NCI-H1092 treated with DMSO at 0.1 percent for 48 hours (cell line): ENCODE data around the gene H2BK1.
A peak's percentile ranks its signal among the peaks of the same experiment; 100 is the strongest.

ENCODE experiments used
- DNase-seq: peaks from one replicate; lab custom pipeline; 2025; lab: John Stamatoyannopoulos, UW

The H2BK1 gene

DNA sequence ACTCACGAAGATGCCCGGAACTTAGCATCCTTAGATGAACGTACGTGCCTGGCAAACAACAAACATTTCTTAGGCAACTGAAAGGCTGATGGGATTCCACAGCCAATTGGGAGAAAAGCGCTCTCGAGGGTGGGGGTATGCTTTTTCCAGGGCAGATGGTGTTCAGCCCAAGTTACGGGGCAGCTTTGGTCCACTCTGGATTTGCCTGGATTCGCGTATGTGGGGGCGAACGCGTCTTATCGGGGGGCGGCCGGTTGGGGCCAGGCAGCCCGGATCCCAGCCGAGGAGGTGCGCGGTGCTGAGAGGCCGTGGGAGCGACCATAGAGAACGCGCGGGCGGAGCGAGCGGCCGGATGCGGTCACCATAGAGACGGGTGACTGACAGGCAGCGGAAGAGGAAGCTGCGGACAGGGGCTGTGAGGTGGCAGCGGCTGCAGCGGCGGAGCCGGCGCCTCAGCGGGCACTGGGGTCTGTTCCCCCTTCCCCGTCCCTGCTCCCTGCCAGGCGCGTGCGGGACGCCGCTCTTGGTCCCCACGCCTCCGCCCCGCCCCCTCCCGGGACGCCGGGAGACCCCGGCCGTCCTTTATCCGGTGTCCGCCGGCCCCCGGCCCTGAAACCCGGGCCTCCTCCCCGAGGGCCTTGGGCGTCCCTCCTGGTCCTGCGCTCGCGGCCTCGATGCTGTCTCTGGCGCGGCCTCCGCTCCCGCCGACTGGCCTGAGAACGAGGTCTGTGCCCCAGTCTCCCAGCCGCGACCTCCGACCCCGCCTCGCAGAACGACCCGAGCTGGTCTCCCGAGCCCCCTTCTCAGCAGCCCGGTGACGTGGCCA is 22.0 kb upstream of the H2BK1 start, which contains the start of gene CHPF2:
Gene CHPF2, plus strand, starts transcription at position 393 of the 826 bp plus-strand sequence. CDS start 1,529 bp downstream, outside the sequence.
- DNase-seq = peak; percentile 86

DNA sequence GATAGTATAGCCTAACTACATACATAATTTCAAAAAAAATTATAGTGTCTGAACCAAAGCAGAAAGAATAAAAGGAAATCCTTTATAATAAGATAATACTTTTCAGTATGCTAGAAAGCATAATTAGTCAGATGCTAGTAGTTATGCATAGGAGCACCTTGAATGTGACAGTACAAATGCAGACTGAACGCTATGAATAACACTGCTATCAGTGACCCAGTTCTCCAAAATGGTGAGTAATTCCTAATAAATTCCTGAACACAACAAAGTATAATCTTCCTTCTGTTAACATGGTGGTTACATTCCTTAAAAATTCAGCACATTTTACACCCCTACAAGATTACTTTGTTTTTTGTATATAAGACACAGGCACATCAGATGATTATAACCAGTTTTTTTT is 20.8 kb upstream of the H2BK1 start:
- DNase-seq = no peak

DNA sequence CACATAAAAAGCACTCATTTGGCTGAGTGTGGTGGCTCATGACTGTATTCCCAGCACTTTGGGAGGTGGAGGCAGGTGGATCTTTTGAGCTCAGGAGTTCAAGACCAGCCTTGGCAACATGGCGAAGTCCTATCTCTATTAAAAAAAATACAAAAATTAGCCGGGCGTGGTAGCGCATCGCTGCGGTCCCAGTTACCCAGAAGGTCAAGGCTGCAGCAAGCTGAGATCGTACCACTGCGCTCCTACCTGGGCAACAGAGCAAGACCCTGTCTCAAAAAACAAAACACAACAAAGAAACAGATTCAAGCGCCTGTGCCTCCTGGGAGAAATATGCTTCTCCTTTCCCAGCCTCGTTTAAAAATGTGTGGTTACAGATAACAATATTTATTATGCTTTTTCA is 19.0 kb upstream of the H2BK1 start:
- no peak for DNase-seq

DNA sequence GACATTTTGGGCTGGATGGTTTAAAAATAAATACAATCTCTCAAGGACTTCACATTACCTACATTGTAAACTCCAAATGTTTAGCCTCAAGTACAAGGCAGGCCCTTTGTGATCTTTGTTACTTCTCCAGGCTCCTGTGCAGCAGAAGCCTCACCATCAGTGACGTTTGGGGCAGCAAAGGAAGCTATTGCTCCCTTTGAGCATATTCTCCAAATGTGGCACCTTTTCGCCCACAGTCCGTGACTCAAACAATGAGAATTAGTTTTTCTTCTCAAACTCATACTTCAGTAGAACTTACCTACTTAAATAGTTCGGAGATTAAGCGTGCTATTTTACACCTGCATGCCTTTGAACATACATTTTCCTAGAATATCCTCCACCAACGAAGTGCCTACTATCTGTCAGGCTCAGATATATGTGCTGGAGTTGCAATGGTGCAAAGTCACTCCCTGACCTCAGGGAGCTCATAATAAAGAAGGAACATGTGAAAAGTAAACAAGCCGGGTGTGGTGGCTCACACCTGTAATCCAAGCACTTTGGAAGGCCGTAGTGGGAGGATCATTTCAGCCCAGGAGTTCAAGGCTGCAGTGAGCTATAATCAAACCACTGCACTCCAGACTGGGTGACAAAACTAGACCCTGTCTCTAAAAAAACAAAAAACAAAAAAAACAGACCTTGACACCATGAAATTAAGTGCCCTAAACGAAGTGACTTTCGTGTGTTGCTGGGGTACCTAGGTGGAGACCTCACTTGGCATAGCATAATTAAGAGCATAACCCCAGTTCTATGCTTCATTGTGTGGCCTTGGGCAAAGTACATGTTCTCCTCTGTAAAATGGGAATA is 18.0 kb upstream of the H2BK1 start:
- DNase-seq = no peak

GRCh38 chr7:151226875-151227782 is 16.8 kb upstream of the H2BK1 start, which contains the start of gene ABCF2:
TSS of gene ABCF2 (minus strand) at chr7:151227205. CDS start at chr7:151226458, 747 bp downstream.
- DNase-seq = peak; percentile 97

GRCh38 chr7:151226560-151226874 is 16.2 kb upstream of the H2BK1 start:
- DNase-seq = no peak

GRCh38 chr7:151225948-151226510 is 15.7 kb upstream of the H2BK1 start:
- no peak for DNase-seq

GRCh38 chr7:151223728-151224127 is 13.4 kb upstream of the H2BK1 start:
- DNase-seq = no peak

DNA sequence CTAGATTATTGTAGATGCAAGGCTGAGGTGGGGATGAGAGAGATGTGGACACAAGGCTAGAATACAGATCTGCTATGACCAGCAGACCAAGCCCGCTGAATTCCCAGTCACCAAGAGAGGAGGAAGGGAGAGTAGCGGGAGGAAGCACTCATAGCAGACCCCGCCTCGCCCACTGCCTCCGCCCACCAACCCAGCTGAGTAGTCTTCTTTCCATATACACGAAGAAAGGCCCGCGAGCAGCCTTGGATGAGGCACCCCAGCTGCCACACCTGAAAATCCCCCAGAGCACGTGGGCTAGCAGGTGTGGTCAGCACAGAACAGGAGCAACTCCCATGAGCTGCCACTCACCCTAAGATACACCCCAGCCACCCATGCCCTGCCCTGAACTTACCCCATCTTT is 7.9 kb upstream of the H2BK1 start:
- no peak for DNase-seq

- no peak for DNase-seq
Measured at GRCh38 chr7:151215396-151215795, 5.1 kb upstream of the H2BK1 start.

GRCh38 chr7:151213826-151214225 is 3.5 kb upstream of the H2BK1 start:
- DNase-seq = no peak

DNA sequence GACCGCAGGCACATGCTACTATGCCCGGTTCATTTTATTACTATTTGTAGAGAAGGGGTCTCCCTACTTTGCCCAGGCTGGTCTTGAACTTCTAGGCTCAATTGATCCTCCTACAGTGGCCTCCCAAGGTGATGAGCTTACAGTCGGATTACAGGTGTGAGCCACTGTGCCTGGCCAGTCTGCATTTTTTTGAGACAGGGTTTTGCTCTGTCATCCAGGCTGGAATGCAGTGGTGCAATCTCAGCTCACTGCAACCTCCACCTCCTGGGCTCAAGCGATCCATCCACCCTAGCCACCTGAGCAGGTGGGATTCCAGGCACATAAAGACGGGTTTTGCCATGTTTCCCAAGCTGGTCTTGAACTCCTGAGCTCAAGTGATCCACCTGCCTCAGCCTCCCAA is 2.3 kb upstream of the H2BK1 start:
- no peak for DNase-seq

DNA sequence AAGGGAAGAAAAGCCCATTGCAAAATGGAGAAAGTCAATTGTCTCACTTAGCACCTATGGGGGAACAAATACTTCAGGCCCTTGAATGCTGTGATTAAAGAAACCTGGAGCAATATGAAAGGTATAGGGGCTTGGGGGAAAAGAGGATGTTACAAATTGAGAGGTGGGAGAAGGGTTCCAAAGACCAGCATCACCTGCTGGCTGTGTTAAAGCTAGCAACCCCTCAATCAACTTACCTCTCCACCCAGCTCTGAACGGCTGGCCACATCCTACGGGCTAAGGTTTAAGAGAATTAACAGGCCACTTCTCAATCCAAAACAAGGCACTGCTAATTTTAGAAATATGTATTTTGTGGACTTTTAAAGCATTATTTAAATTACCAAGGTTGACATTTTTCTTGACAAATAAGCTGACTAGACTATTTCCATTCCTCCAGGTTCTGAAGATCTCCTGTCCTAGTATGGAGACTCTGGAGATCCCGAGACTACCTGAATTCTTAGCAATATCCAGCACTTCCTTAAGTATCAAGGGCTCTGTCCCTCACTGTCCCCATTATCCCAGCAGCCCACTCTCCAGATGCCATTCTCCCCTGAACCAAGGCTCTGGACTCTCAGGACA is 976 bp upstream of the H2BK1 start:
- no peak for DNase-seq

- no peak for DNase-seq
Measured at GRCh38 chr7:151209588-151209987, 700 bp downstream of the H2BK1 start.

DNA sequence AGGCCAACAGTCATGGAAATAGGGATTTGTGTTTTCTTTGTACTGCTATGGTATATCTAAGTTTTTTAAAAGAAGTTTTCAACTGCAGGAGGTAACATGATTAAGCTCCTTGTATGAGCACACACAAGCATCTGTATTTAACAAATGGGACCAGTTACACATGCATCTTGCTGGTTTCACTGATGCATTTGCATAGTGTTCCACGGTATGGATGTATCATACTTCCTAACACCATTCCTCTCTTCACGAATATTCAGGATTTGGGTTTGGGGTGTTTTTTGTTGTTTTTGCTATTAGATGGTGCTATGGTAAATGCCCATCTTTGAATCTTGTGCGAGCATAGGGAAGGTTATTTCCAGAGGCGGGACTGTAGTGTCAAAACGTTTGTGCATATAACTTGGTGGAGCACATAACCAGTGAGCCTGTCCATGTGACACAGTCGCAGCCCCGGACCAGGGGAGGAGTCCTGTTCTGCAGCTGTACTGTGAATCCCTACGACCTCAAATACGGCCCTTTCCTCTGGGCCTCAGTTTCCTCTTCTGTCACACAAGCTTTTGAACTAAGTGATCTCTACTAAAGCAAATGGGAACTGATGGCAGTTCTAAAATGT is 1.9 kb downstream of the H2BK1 start:
- DNase-seq = no peak

DNA sequence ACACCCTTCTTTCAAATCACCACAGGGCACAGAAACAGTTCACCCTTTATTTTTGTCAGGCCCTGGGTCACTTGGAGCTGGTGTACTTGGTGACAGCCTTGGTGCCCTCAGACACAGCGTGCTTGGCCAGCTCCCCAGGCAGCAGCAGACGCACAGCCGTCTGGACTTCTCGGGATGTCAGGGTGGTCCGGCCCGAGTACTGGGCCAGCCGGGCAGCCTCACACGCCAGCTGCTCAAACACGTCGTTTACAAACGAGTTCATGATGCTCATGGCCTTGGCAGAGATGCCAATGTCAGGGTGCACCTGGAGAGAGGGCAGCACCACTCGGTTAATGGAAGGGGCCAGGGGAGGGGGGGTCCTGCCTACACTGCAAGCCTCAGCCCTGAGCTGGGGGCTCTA is 2.5 kb downstream of the H2BK1 start:
- DNase-seq = peak; percentile 17

DNA sequence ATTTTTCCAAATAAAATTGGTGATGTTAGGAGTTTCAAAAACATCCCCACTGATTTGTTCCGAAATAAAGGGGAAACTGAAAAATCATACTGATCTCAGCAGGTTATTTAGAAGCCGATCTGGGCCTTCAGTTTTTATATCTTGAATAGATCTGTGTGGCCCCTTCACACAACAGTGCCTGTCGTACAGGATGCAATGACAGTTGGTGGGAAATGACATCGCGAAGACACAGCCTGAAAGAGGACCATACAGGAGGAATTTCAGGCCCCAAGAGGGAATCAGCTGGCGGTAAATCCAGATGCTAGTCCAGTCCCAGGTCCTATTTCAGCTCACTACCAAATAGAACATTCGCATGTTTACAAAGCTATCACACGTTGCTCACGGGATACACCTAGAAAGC is 3.0 kb downstream of the H2BK1 start:
- DNase-seq = no peak

DNA sequence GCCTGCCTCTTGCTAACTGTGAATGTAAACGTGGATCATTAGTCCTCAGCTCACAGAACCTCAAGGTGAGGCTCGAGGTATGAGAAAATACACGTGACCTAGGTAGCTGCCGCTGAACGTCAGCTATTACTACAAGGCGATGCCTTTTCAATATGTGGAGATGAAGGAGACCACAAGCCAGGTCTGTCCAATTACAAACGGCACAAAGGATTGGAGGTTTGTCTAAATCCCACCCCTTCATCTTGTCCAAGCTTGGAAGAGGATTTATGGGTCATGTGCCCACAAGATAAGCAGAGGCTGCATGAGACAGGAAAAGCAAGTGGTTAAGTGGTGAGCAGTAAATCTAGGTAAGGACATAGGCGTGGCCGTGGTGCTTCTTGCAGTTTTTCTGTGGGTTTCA is 3.4 kb downstream of the H2BK1 start:
- DNase-seq = no peak

GRCh38 chr7:151205730-151206129 is 4.6 kb downstream of the H2BK1 start:
- DNase-seq = no peak

DNA sequence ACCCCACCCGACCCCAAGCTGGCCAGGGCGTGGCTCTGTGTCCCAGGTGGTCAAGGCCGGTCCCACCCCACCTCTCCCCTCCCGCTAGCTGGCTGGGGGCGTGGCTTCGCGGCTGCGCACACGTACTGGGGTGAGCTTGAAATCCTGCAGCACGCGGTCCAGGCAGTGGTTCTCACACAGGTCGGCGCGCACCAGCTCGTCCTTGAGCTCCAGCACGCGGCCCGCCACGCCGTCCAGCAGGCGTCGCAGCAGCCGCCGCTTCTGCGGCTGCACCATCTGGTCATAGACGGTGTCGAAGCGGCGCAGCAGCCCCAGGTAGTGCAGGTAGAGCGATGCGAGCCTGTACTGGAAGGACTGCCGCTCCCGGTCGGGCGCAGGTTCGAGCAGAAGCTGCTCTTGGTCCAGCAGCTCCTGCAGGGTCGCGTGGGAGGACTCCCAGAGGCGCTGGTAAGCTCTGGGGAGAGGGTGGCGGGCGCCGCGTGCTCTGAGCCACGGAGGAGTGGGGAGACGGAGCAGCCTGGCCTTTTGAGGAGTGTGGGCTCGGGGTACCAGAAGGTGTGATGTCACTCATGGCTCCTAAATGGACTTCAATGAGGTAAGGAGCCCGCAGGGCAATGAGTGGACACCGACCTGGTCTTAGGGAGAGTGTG is 5.8 kb downstream of the H2BK1 start:
- no peak for DNase-seq
